Myocyte (in vitro differentiated cells): ENCODE results near the gene FIZ1. TPM values are rescaled to one million over a fixed set of nuclear protein-coding genes. Genes with fewer than 3 reads are reported as not detected.

Source experiments
- DNase-seq: peaks from one replicate; pipeline ENCODE4 v3.0.0-alpha.2; 2012; ENCODE audit warnings: low read depth
- total RNA-seq: library from RNA; depleted of rRNA; stranded (reverse); fragments of >200 nt; gene quantifications from 2 replicates; pipeline ENCODE4 v1.2.3, GENCODE V29; 2014

The FIZ1 gene
- total RNA-seq, 1 donor from 2014 or later, result 5.3 TPM

DNA sequence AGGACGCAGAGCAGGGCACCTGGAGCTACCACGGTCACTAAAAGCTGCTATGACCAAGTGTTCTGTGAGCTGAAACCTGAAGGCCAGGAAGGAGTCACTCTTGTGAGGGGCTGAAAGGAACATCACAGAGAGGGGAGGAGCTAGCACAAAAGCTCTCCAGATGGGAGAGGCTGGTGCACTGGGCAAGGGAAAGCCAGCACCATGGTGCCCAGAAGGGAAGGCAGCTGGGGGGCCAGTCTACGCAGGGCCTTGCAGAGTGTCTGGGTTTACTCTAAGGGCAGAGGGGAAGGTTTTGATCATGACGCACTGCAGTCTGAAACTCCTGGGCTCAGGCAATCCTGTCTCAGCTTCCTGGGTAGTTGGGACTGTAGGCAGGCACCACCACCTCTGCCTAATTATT is 37.4 kb upstream of the FIZ1 start:
- no peak for DNase-seq

DNA sequence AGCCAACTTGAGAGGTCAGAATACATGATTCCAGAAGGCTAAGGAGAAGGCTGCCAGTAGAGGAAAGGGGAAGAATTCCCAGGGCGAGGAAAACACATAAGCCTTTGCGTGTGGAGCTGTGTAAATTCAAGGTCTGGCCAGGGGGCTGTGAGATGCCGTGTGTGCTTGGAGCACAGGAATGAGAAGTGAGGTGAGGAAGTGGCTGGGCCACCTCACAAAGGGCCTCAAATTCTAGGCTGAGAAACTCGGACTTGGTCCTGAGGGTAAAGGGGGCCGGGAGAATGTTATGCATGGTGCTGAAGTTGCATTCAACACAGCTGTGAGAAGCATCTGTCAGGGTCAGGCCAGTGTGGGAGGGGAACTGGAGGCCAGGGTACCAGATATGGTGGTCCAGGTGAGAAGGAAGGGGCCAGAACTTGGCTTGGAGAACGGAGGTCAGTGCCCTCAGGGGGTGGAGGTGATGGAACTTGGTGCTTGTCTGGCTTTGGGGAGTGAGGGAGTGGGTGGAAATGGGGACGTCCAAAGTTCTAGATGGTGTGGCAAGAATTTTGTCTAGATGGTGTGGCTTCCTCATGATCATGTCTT is 36.6 kb upstream of the FIZ1 start:
- no peak for DNase-seq

DNA sequence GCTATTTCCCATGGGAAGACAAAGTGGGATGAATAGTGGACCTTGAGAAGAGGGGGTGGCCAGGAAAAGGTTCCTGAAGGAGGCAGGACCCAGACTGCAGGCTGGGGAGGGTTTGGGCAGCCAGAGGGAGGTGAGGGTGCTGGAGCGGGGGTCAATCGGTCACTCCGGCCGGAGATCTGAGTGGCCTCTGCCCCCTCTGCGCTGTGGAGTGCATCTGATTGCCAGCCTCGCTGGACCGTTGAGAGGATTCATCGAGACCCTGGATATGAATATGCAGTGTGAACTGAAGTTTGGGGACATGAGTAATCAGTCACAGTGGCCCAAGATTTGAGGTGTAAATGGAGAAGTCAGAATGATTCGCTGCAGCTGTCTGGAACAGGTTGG is 36.0 kb upstream of the FIZ1 start:
- no peak for DNase-seq

DNA sequence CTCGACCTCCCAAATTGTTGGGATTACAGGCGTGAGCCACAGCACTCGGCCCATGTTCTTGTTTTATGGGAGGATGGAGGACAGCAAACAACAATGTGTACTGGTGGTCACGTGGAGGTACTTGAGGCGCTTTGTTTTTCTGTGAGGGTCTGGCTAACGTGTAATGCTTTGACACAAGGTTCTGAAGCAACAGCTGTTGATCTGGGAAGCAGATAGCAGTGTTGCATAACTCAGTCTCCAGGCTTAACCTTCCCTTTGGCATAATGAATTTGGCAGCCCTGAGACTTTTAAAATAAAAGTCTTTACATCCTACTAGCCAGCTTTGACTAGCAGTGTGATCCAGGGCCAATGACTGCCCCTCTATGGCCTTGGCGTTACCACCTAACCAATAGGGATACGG is 34.5 kb upstream of the FIZ1 start:
- no peak for DNase-seq

DNA sequence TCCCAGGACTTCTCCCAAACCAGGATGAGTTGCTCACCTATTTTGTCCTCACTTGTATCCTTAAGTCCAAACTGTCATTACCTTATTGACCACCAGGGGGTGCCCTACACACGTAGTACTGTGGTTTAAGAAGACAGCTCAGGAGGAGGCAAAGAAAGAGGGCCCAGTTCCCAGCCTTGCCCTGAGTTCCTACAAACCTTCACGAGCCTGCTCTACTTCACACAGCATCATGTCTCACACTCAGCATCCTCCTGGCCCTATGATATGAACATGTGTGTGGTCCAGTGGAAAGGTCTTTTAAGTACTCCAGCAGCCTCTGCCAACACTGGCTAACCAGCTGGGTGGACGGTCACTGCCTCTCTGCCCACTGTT is 33.1 kb upstream of the FIZ1 start:
- DNase-seq, result peak; percentile 94

DNA sequence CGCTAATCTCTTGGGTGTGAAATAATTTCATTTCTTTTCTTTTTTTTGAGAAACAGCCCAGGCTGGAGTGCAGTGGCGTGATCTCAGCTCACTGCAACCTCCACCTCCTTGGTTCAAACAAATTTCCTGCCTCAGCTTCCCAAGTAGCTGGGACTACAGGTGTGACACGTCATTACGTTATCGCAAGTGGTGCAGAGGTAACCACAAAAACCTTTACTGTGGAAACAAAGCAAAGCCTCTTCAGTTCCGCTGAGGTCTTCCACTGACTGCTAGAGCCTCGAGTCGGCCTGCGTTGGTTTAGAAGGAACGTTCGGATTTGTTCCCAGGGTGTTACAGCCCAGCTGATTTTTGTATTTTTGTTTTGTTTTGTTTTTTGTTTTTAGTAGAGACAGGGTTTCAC is 27.0 kb upstream of the FIZ1 start:
- DNase-seq, result no peak

DNA sequence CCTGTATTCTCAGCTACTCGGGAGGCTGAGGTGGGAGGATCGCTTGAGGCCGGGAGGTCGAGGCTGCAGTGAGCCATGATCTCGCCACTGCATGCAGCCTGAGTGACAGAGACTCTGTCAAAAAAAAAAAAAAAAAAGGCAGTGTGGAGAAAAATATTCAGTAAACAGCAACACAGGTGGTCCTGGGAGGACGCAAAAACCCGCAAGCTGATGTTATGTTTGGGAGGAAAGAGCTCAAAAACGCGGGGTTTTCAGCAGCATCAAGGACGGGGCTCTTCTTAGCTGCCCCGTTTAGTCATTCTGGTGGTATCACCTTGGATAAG is 25.6 kb upstream of the FIZ1 start:
- DNase-seq, result no peak

DNA sequence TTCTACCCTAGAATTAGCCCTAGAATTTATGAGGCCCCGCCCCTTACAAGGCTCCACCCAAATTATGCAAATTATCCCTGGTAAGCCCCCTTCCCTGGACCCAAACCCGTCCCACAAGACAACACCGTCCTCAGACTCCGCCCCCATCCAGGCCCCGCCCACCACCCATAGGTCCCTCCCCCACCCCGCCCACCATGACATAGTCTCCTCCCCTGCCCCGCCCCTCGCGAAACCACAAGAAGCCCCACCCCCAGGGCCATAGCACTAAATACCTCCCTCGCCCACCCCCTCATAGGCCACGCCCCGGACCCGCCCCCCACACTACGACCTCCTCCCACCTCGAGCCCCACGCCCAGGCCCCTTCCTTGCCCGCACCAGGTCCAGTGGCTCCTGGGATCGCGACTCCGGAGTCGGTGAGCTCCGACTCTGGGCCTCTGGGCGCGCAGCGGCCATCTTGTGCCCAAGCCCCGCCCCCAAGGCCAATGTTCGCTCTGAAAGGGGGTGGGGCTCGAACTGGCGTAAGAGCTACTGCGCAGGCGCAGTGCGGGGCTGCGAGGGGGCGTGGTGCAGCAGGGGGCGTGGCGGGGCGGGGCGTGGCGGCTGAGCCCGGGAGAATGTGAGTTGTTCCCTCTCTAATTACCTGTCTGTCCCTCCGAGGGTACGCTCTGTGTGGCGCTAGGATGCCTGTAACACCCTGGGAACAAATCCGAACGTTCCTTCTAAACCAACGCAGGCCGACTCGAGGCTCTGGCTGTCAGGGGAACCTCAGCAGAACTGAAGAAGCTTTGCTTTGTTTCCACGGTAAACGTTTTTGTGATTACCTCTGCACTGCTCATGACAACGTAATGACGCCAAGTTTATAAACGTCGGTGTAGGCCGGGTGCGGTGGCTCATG is 25.0 kb upstream of the FIZ1 start, which contains the start of gene ZNF784:
TSS of gene ZNF784 (minus strand) at position 458 of the 895 bp plus-strand sequence. CDS start at position 453, 5 bp downstream.
- DNase-seq, result peak; percentile 92

DNA sequence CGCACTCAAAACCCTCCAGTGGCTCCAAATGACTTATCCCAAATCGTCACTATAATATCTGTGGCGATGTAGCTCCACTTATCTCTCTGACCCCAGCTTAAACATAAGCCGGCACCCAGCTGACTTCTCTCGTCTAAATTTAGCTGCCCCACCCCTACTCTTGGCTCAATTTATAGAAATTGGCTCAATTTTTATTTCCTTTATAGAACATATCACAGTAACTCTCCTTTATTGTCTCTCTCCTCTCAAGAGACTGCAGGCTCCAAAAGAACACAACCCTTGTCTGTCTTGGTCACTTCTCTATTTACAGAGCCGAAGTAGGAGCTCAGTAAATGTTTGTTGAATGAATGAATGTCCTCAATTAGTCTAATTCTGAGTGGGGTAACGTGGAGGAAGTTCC is 24.2 kb upstream of the FIZ1 start:
- no peak for DNase-seq

DNA sequence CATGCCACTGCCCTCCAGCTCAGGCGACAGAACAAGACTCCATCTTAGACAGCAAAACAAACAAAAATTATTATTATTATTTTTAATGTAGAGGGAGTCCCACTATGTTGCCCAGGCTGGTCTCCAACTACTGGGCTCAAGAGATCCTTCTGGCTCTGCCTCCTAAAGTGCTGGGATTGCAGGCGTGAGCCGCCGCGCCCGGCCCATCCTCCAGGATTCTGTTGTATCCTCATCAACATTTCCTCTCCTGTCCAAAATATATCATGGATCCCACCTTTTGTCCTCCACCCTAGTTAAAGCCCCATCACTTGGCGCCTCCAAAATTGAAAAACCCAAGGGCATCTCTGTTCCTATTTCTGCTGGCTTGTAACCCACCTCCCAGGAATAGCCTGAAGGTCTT is 23.8 kb upstream of the FIZ1 start:
- no peak for DNase-seq

DNA sequence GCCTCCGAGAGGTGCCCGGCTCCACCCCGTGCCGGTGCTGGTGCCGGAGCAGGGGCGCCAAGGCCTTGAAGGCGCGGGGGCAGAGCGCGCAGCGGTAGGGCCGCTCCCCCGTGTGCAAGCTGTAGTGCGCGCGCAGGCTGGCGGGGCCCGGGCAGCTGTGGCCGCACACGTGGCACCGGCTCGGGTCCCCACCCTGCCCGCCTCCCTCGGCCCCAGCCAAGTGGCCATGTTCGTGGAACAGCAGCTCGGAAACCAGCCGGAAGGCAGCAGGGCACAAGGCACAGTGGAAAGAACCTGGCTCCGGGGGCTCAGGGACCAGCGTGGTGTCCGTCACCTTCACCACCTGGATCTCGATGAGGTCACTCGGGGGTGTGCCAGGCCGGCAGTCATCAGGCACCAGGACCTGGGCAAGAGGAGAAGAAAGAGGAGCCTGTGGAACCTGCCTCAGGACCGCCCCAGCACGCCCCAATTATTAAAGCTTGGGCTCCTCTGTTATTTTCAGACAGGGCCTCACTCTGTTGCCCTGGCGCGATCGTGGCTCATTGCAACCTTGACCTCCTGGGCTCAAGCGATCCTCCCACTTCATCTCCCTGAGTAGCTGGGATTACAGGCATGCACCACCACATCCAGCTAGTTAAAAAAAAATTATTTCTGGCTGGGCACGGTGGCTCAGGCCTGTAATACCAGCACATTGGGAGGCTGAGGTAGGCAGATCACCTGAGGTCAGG is 23.1 kb upstream of the FIZ1 start:
- DNase-seq, result no peak

DNA sequence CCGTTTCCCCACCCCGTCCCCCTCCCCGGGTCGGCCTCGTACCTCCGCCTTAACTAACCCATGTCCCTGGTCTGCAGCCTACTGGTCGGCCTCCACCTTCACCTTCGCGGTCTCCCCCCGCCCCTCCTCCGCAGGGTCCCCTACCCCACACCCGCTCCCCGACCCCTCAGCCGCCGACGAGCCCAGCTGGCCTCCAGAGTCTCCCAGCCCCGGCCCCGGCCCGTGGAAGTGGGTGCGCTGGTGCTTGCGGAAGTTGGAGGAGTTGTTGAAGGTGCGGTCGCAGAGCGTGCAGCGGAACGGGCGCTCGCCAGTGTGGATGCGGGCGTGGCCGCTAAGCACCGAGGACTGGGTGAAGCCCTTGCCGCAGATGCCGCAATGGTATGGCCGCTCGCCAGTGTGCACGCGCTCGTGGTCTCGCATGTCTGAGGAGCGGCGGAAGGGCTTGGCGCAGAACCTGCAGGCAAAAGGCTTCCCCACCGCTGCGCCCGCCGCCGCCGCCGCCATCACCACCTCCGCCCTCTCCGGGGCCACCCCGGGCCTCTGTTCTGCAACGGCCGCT is 22.4 kb upstream of the FIZ1 start:
- DNase-seq, result no peak

DNA sequence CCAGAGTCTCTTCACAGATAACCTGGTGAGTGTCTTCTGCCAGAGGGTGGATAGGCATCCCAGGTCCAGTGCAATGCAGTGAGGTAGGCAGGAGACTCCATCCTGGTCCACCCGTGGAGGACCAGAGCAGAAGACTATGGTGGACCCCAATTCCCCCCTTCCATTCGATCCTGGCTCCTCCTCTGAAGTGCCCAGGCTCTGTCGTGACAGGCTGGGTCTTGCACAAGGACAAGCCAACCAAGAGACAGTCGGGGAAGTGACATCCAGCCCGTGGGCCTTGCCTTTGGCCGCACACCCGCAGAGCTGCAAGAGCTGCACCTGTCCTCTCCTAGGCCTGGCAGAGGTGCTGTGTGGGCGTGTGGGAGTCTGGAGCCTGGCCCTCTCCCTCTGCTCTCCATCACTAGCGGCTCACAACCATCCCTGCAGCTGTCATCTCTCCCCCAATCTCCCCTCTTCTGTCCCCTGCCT is 21.9 kb upstream of the FIZ1 start:
- DNase-seq, result no peak

DNA sequence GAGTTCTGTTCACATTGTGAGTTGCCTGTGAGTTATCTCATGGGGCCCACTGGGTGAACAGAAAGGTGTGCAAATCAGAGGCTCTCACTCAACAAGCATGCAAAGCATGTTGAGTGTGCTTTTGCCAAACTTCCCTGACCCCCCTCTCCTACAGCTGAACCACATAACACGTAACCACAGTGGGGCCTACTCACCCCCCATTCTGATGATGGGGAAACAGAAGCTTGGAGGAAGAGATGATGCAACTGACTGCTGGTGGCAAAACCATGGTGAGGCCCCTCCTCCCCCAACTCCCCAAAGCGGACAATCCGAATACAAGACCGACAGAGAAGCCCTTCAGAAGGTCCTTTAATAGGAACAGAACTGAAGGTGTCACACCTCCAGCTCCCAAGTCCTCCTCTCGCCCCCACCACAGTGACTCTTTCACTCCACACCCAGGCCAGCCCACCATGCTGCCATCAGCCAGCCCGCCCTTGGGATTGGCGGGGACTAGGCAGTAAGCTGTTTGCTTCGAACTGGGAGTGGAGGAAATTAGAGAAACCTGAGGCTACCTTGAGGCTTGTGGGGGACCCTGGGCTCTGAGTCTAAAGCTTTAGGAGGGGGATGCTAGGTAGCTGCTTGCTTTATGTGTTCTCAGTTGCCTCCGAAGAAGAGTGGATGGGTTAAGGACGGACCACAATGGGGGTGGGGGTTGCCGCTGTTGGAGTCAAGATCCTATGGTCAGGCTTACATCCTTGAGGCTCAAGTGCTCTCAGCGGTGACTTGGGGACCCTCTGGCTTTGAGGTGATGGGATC is 21.3 kb upstream of the FIZ1 start:
- no peak for DNase-seq

DNA sequence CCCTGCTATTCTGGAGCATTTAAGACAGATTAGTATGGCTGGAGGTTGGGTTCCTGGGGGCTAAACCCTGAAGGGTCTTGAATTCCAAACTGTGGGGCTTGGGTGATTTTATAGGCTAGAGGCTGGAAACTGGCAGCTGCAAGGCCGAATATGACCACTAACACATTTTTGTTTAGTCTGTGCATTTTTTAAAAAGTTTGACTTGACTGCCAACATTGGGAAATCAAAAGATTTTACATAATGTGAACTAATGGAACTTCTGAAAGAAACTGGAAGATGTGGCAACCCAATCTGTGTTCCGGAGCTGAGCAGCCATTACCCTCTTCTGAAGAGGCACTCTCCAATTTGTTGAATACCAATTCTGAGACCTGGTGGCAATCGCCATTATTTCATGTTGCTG is 20.0 kb upstream of the FIZ1 start:
- DNase-seq, result no peak

DNA sequence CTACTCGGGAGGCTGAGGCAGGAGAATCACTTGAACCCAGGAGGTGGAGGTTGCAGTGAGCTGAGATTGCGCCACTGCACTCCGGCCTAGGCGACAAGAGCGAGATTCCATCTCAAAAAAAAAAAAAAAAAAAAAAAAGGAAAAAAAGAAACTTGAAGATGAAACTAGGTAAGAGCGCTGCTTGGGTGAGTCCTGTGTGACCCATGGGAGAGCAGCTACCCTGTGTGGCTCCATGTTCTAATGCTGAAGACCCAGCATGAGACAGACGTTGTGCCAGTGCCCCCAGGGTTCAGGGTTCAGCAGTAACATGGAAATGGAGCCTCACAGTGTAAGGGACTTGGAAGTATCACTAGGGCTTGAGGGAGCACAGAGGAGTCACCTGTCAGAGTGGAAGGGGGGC is 19.1 kb upstream of the FIZ1 start:
- DNase-seq, result no peak

DNA sequence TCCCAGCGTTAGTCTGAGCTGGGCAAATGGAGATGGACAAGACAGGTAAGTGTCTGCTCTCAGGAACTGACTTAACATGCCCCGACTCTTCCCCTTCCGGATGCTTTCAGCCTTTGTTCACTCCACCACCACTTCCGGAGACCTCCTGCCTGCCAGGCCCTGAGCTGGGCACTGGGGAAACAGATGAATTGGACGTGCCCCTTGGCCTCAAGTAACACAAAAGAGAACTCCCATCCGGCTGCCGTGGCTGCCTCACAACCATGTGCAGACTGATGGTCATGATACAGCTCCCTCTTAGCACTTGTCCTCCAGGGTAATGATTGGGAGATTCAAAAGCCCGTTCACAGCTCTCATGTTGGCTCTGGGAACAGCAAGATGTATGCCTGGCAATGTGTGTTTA is 18.1 kb upstream of the FIZ1 start:
- no peak for DNase-seq

DNA sequence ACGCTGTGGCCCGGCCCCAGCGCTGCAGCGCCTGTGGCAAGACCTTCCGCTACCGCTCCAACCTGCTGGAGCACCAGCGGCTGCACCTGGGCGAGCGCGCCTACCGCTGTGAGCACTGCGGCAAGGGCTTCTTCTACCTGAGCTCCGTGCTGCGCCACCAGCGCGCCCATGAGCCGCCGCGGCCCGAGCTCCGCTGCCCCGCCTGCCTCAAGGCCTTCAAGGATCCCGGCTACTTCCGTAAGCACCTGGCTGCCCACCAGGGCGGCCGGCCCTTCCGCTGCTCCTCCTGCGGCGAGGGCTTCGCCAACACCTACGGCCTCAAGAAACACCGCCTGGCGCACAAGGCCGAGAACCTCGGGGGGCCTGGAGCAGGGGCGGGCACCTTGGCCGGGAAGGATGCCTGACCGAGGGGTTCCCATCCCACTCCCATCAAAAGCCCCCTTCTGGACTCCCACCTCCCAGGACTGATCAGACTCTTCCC is 17.1 kb upstream of the FIZ1 start:
- no peak for DNase-seq

DNA sequence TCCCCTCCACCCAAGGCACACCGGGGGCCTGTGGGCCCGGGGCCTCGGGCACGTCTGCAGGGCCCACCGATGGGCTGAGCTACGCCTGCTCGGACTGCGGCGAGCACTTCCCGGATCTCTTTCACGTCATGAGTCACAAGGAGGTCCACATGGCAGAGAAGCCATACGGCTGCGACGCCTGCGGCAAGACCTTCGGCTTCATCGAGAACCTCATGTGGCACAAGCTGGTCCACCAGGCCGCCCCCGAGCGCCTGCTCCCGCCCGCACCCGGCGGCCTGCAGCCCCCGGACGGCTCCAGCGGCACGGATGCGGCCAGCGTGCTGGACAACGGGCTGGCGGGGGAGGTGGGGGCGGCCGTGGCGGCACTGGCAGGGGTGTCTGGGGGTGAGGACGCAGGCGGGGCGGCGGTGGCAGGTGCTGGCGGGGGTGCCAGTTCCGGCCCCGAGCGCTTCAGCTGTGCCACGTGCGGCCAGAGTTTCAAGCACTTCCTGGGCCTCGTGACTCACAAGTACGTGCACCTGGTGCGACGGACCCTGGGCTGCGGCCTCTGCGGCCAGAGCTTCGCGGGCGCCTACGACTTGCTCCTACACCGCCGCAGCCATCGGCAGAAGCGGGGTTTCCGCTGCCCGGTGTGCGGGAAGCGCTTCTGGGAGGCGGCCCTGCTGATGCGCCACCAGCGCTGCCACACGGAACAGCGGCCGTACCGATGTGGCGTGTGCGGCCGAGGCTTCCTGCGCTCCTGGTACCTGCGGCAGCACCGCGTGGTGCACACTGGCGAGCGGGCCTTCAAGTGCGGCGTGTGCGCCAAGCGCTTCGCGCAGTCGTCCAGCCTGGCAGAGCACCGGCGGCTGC is 16.5 kb upstream of the FIZ1 start:
- DNase-seq, result no peak
